GM12891 (cell line): ENCODE measurements around the gene RUNDC1.
"Not testable (repeated sequence)": the region's sequence is repeated elsewhere in the genome, so short reads cannot be mapped to it uniquely, and the experiment has no call there.

Experiments used
- POLR2A ChIP-seq: IDR thresholded peaks from 2 replicates; pipeline ENCODE4 v1.6.1; 2011; ENCODE audit warnings: low read depth, low read length, control low read depth
- POLR2AphosphoS5 ChIP-seq: IDR thresholded peaks from 2 replicates; pipeline ENCODE4 v1.6.1; 2011; ENCODE audit warnings: low read depth, low read length, control low read depth
- SPI1 ChIP-seq: IDR thresholded peaks from 2 replicates; pipeline ENCODE4 v1.6.1; 2011; ENCODE audit warnings: low read depth, low read length, control low read depth

DNA sequence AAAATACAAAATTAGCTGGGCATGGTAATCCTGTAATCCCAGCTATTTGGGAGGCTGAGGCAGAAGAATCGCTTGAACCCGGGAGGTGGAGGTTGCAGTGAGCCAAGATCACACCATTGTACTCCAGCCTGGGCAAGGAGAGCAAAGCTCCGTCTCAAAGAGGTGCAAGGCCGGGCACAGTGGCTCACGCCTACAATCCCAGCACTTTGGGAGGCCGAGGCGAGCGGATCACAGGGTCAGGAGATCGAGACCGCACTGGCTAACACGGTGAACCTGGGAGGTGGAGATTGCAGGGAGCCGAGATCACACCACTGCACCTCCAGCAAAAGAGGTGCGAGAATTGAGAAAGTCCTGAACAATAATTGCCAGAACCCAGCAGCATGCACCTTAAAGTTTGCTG, 20.5 kb downstream of the RUNDC1 start:
- TF ChIP-seq POLR2A = peak; percentile 40; the same call in 1 of the 2 replicates
- peak; percentile 23; the same call in 1 of the 2 replicates for TF ChIP-seq POLR2AphosphoS5
- TF ChIP-seq SPI1 = not testable (repeated sequence)
